ENCODE results near the gene CCL3.

DNA sequence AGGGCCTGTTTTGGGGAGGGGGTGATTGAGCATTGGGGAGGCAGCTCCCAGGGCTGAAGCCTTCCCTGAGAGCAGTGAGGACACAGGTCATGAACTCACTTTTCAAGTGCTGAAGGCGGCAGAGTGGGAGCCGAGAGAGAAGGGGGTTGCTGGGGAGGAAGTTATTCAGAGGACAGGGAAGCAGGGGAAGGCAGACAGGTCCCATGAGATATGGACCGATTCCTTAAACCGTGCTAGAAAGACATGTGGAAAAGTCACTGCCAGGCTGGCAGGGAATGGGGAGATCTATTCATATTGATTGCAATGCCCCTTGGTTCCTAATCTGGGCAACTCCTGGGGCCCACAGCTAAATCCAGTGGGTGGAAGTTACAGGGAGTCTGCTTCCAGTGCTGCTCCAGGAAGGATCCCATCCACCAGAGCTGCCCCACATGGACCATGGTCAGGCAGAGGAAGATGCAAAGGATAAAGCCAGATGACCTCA lies 14.8 kb upstream of the CCL3 start:
- TF ChIP-seq, protein P1, sequence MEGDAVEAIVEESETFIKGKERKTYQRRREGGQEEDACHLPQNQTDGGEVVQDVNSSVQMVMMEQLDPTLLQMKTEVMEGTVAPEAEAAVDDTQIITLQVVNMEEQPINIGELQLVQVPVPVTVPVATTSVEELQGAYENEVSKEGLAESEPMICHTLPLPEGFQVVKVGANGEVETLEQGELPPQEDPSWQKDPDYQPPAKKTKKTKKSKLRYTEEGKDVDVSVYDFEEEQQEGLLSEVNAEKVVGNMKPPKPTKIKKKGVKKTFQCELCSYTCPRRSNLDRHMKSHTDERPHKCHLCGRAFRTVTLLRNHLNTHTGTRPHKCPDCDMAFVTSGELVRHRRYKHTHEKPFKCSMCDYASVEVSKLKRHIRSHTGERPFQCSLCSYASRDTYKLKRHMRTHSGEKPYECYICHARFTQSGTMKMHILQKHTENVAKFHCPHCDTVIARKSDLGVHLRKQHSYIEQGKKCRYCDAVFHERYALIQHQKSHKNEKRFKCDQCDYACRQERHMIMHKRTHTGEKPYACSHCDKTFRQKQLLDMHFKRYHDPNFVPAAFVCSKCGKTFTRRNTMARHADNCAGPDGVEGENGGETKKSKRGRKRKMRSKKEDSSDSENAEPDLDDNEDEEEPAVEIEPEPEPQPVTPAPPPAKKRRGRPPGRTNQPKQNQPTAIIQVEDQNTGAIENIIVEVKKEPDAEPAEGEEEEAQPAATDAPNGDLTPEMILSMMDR (IDR thresholded peaks at IDR 0.05; ENCODE audit: low read depth, low read length, poor library complexity, severe bottlenecking), result no peak
- TF ChIP-seq EZH2phosphoT487 (IDR thresholded peaks at IDR 0.05; ENCODE audit: borderline replicate concordance, low read length), result no peak

All from DOHH2 (cell line).